DMS 273 treated with DMSO at 0.1 percent for 48 hours (cell line): ENCODE measurements around the gene TXNRD1.
"Not testable (repeated sequence)": the region's sequence is repeated elsewhere in the genome, so short reads cannot be mapped to it uniquely, and the experiment has no call there.

Experiments used
- DNase-seq: peaks from one replicate; lab custom pipeline; 2025; lab: John Stamatoyannopoulos, UW

TXNRD1 gene

DNA sequence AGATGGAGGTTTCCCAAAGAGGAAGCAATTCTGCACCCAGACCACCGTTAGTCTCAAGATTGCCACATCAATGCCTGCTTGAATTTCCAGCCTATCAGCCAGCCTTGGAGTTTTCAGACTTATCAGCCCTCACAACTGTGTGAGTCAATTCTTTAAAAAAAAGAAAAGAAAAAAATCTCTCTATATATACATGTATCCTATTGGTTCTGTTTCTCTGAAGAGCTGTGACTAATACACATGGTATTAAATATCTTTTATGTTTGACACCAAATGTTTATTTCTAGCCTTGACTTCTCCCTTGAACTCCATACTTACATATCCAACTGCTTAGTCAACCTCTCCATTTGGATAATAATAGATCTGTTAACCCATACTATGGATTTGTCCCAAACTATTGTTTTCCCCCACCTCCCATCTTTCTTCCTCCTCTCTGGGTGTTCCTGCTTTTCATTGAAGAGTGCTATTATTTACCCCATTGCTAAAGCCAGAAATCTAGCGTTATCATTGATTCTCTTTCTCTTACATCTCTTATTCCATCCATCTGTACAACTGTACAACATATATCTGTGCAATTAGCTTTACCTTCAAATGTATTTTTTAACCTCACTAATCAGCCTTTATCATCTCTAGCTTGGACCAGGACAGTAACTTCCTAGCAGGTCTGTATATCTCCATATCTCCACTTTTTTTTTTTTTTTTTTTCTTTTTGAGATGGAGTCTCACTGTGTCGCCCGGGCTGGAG is 65.3 kb downstream of the TXNRD1 start:
- no peak for DNase-seq

DNA sequence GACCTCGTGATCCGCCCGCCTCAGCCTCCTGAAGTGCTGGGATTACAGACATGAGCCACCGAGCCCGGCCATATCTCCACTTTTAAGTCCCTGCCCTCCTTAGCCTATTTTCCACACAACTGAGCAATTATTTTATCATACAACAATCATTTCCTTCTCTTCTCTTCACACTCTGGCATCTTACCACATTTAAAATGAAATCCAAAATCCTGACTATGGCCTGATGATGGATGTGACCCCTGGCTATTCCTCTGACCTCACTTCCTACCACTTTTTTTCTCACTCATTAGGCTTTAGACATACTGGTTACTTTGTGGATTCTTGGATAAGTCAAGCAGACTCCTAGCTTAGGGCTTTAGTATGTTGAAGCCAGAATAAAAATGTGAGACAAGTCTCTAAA is 66.1 kb downstream of the TXNRD1 start:
- DNase-seq, result no peak

DNA sequence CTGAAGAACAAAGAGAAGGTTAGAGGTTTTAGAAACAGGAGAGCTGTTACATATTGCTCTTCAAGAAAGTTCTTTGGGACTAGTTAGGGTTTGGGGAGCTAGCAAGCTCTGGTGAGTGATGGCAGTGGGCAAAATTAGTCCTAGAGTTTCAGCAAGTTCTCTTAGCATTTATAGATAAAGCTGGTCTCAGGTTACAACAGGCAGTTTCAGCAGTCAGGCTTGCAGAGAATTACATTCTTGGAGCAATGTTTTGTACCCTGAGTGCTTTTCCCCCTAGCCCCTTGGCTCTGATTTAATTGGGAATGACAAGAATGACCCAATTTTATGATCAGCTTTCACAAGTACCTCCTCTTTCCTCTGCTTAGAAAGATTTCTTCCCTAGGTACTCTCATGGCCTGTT is 66.5 kb downstream of the TXNRD1 start:
- no peak for DNase-seq

DNA sequence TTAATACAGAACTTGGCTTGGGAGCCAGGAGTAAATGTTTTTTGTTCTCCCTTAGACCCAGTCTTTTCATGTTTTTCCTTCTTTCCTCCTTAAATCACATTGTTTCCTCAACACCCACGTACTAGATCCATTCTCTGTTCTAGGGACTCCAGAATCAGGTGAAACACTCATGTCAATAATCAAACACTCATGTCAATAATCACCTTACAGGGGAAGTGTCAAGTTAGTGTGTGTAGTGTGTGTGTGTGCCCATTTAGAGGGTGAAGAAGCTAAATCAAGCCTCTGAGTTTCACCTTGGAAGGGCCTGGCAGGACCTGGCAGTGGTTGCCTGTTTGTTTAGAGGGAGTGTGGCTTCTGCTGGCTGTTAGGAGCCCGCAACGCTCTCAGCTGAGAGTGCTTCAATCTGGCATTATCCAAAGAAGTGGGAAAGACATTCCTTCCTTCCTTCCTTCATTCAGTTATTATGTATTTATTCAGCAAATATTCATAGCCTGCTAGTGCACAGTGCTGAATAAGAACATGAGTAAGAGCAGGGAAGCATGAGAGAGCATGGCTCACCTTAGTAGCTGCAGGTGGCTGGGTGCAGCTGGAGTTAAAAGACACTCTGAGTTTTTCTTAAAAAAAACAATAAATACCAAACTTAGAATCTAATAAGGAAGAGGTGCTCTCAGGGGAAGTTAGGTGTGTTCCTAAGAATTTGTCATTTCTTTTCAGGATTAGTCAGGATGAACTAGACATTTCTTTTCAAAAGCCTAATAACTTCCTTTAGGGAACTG is 70.3 kb downstream of the TXNRD1 start:
- DNase-seq, result no peak

DNA sequence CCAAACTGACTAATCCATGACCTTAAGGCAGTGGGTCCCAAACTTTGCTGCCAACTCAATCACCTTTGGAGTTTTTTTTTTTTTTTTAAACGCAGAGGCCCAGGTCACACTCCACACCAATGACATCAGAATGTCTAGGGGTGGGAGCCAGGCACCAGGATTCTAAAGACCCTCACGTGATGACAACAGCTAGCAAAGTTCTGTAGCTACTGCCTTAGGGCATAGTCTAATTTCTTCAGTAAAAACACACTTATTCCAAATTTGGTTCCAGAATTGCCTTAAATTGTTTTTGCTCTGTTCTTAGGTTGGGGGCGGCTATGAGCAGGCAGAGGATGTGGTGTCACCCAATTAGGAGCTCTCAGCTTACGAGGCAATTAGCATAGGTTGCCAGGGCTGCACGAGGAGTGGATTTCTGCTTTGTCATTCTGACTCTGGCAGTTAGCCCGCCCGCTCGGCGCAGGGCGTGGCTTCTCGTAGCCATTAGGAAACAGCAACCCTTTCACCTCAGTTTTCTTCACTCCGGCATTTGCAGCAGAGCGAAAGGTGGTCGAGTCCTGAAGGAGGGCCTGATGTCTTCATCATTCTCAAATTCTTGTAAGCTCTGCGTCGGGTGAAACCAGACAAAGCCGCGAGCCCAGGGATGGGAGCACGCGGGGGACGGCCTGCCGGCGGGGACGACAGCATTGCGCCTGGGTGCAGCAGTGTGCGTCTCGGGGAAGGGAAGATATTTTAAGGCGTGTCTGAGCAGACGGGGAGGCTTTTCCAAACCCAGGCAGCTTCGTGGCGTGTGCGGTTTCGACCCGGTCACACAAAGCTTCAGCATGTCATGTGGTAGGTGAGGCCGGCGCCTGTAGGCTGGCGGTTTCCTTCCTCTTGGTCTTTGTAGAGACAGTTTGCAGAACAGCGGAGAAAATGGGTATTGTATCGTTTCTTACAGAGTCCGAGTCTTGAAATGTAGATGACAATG is 71.2 kb downstream of the TXNRD1 start:
- DNase-seq, result peak; percentile 90

DNA sequence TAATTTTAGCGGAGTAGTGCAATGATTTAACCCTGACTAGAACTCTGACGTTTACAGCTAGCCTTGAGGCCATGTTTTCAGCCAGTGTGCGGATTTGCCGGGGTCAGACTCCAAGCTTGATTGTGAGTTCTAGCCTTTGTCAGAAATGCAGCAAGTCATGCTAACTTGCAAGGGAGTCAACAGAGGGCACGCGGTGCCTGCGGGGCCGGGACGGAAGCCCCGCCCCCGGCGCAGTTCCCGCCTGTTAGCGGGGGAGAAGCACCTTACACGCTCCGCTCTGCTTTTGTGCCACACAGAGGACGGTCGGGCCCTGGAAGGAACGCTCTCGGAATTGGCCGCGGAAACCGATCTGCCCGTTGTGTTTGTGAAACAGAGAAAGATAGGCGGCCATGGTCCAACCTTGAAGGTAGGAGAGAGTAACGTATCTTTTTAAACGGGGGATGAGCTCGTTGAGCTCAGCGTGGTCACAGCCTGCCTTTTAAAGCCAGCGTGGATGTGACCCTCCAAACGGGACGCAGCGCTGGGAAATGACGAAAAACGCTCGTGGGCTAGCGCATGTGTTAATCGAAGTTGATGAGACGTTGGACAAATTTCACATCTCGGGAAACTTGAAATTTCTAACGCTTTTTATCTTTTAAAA is 73.2 kb downstream of the TXNRD1 start:
- DNase-seq, result peak; percentile 36

DNA sequence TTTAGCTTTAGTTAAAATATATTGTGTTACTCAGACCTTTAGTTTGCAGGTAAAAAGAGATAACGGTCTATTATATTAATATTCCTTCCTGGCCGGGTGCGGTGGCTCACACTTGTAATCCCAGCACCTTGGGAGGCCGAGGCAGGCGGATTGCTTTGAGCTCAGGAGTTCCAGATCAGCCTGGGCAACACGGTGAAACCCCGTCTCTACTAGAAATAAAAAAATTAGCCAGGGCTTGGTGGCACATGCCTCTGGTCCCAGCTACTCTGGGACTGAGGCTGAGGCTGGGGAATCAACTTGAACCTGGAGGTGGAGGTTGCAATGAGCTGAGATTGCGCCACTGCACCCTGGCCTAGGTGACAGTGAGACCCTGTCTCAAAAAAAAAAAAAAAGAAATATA is 74.7 kb downstream of the TXNRD1 start:
- DNase-seq, result no peak

DNA sequence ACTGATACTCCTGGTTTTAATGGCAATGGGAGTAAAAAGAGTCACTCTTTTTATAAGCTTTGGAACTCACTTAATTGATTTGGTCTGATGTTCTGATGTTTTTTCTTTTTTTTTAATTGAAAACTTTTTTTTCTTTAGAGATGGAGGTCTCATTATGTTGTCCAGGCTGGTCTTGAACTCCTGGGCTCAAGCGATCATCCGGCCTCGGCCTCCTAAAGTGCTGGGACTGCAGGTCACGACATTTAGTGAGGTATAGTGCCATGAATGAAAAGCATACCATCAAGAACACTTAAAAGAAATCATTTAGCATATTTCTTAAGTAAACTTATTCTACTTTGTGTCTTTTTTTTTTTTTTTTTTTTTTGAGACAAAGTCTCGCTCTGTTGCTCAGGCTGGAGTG is 75.3 kb downstream of the TXNRD1 start:
- DNase-seq, result no peak

DNA sequence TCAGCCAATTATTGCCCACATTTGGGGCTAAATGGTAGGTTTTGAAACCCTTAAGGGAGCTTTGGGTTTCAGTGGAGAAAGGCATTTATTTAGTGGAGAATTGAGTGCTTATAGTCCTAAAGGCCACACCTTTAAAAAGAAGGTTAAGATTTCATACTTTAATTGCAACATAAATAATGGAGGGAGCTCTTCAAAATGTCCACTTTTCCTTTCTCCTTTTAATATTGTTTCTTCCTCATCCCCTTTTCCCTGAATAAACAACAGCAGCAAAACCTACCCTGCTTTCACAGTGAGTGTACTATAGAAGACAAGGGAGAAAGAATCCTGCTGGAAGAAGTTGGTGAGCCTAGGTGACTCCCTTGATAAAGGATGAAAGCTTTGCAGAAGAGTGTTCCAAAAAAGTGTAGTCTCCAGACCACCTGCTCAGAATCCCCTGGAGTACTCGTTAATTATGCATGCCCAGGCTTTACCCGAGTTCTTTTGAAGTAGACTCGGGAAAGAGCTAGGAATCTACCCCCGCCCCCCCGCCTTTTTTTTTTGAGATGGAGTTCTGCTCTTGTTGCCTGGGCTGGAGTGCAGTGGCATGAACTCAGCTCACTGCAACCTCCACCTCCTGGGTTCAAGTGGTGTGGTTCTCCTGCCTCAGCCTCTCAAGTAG is 76.4 kb downstream of the TXNRD1 start:
- DNase-seq, result no peak

DNA sequence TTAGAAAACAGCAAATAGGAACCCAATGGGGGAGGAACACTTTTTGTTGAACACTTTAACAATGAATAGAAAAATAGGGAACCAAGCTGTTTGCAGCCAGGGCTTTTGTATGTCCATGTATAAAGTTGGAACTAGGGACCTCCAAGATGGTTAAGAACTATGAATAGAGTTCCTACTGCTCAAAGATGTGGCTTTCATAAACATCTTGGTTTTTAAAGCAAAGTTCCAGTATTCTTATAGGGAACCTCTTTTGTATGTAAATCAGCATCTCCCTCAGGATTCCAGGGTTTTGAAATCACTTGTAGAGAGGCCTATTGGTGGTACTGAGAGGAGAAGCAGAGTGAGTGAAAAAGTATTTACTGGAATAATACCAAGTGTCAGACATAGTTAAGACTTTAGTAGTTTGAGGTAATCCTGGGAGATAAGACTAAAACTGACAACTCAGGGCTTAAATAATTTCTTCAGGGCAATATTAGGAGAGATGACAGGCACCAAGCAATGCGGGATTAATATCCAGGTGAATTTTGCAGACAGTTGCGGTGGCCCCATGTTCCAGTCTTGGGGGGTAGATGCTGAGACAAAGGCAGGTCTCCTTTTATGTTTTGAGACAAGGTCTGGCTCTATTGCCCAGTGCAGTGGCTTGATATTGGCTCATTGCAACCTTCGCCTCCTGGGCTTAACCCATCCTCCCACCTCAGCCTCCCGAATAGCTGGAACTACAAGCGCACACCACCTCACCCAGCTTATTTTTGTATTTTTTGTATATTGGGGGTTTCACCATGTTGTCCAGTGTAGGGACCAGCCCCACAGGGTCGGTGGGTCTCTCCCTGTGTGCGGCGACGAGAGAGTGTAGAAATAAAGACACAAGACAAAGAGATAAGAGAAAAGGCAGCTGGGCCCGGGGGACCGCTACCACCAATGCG is 77.6 kb downstream of the TXNRD1 start:
- no peak for DNase-seq

DNA sequence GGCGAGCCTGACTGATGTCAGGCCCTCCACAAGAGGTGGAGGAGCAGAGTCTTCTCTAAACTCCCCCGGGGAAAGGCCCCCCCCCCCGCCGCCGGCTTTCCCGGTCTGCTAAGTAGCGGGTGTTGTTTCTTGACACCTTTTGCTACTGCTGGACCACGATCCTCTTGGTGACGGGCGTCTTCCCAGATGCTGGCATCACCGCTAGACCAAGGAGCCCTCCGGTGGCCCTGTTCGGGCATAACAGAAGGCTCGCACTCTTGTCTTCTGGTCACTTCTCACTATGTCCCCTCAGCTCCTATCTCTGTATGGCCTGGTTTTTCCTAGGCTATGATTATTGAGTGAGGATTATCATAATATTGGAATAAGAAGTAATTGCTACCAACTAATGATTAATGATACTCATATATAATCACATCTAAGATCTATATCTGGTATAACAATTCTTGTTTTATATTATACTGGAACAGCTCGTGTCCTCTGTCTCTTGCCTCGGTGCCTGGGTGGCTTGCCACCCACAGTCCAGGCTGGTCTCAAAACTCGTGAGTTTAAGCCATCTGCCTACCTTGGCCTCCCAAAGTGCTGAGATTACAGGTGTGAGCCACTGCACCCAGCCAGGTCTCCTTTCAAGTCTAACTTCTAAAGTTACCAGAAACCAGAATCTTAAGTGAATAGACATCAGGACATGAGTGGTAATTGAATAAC is 78.7 kb downstream of the TXNRD1 start:
- not testable (repeated sequence) for DNase-seq

DNA sequence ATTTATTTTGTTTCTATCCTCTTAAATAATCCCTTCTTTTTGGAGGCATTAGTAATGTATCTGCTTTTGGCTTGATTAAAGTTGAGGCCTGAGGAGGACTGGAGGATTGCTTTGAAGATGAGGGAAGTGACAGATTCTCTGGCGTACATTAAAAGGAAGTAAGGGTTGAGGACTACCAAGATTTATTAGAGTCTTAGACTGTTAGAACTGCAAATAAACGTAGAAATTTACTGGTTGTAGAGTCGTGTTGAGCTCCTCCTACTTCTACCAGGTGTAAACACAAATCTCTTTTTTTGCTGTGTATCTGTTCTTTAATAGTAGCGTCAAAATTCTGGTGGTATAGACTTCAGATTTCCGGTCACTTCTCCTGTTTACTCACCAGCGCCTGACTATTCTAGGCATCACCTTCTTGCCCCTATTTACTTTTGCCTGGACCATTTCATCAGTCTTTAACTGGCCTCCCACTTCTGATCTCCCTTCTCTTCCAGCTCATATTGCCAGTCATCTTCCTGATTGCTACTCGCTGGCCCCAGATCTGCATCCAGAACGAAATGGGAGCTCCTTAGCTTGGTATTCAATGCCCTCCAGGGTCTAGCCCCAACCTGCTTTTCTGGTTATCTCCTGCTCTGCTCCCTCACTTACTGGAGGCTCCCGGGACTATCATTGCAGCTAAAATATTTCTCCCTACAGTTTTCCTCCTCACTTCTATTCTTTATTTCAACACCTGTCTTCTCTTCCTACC is 79.5 kb downstream of the TXNRD1 start:
- DNase-seq, result no peak

DNA sequence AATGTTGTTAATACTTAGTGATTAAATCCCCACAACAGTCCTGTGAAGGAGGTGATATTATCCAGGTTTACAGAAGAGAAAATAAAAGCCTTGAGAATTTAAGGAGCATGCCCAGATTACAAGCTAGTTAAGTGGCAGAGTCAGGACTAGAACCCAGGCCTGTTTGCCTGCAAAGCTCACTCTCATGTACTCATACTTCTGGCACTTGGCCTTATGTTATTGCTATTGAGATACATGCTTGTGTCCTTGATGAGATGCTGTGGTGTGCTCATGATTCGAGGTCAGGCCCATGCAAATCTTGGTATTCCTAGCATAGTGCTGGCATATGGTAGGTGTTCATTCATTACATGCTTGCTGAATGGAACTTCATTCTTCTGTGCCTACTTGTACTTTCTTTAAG is 80.4 kb downstream of the TXNRD1 start:
- DNase-seq, result no peak

DNA sequence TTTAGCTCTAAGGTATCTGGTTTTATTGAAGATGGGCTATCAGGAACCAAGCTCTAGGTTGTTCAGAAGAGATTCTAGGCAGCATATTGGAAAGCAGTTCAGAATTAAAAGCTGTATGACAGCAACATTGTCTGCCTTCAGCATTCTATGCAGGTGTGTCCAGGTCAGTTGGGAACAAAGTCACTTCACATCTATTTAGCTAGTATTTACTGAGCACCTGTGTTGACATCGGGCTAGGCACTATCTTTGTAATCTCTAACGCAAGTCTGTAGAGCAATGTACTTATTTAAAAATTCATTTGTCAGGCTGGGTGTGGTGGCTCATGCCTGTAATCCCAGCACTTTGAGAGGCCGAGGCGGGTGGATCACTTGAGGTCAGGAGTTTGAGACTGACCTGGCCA is 81.1 kb downstream of the TXNRD1 start:
- no peak for DNase-seq

DNA sequence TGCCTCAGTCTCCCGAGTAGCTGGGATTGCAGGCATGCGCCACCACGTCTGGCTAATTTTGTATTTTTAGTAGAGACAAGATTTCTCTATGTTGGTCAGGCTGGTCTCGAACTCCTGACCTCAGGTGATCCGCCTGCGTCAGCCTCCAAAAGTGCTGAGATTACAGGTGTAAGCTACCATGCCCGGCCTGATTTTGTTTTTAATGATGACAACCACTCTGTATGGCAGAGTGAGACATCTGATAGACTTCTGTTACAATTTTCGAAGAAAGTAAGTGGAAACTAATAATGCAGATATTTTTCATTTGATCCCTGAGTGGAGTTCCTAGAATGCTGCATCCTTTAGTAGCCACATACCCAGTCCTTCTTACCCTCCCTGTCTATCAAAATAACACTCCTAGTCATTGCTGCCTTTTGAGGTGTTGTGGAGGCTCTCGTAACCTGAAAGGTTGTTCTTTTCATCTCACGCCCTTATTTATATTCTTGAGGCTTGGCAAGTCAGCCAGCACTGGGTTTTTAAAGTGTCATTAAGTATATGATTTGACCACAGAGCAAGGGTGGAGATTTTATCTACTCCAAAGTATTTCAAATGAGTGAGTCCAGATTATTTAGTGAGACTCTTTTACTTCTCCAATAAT is 82.0 kb downstream of the TXNRD1 start:
- no peak for DNase-seq

DNA sequence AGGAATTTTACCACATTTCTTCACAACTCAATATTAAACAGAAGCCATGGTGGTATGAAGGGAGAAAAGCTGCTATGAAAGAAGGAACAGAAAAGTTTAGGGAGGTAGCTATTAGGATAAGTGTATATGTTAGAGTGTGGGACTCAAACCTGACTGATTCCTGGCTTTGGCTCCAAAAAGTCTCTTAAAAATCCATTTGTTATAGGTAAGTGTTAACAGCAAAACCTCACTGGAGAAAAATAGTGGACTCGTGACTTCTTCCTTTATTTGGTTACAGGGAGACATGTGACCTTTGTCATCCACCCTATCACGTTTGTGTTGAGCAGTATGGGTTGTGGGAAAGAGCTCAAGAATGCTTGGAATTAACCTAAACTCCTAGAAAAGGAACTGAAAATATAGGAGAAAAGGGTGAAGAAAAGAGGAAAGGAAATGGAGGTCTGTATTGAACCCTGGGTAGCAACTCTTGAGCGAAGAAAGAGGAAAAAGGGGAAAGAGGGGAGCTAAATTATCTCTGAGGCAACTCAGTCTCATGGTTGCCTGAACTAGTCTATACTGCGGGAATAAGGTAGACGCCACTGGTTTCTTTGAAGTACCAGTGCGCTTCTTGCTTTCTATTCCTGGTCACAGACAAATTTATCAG is 84.4 kb downstream of the TXNRD1 start:
- no peak for DNase-seq

DNA sequence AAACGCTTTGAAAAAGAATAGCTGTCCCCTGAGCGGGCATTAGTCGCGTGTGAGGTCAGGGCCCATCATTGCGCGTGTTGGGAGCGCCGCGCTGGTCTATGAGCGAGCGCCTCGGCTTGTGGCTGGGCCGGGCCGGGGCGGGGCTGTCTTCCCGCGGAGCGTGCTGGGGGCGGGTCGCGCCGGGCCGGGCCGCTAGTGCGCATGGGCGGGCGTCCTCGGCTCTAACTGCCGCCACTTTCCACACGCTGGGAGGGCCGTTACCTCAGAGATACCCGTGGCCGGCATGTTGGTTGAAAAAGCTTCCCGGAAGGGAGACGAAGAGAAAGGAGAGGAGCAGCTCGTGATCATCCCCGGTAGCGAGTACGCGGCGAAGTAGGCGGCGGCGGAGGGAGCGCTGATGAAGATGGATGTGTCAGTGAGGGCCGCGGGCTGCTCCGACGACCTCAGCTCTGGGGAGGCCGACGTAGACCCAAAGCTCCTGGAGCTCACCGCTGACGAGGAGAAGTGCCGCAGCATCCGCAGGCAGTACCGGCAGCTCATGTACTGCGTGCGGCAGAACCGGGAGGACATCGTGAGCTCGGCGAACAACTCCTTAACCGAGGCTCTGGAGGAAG is 88.1 kb downstream of the TXNRD1 start, which contains the start of gene EID3:
Gene EID3, plus strand, starts transcription at position 202 of the 614 bp plus-strand sequence. Its CDS starts 196 bp downstream, at position 398.
- DNase-seq, result no peak
